DOHH2 (cell line): Measurements from ENCODE around the gene HDAC4.

Experiments used
- H3F3A ChIP-seq: fragments of 200-600 bp; sonication (generic), shearing (Covaris generic); 2 replicates; pipeline ENCODE4 v1.6.0; 2016; ENCODE audit warnings: antibody characterized with exemption, mild to moderate bottlenecking; ENCODE audit not compliant: control insufficient read depth, insufficient read depth
- H3K27ac ChIP-seq: fragments of 200-600 bp; sonication (generic); 2 replicates; pipeline ENCODE4 v1.5.1; 2014; ENCODE audit warnings: low read depth, mild to moderate bottlenecking, low read length, moderate library complexity
- H3K27me3 ChIP-seq: fragments of 200-600 bp; sonication (generic); 2 replicates; pipeline ENCODE4 v1.6.1; 2014; ENCODE audit warnings: mild to moderate bottlenecking, low read length, mixed read lengths; ENCODE audit not compliant: control insufficient read depth
- H3K36me3 ChIP-seq: fragments of 200-600 bp; sonication (generic); 2 replicates; pipeline ENCODE4 v1.6.1; 2014; ENCODE audit warnings: mild to moderate bottlenecking, low read length, moderate library complexity, mixed read lengths; ENCODE audit not compliant: control insufficient read depth
- H3K4me1 ChIP-seq: fragments of 200-600 bp; sonication (generic); 2 replicates; pipeline ENCODE4 v1.6.1; 2014; ENCODE audit warnings: mild to moderate bottlenecking, low read length, mixed read lengths; ENCODE audit not compliant: control insufficient read depth
- H3K4me2 ChIP-seq: fragments of 200-600 bp; sonication (generic); 2 replicates; pipeline ENCODE4 v1.6.0; 2014; ENCODE audit warnings: mild to moderate bottlenecking, low read length, moderate library complexity
- H3K4me3 ChIP-seq: fragments of 200-600 bp; sonication (generic); 2 replicates; pipeline ENCODE4 v1.5.1; 2014; ENCODE audit warnings: mild to moderate bottlenecking, low read length, mixed read lengths
- H3K79me2 ChIP-seq: fragments of 200-600 bp; sonication (generic); 2 replicates; pipeline ENCODE4 v1.6.1; 2014; ENCODE audit warnings: mild to moderate bottlenecking, low read length, mixed read lengths; ENCODE audit not compliant: control insufficient read depth
- H3K9me2 ChIP-seq: fragments of 200-600 bp; sonication (generic); replicated peaks from 2 replicates; pipeline ENCODE4 v1.6.1; 2014; ENCODE audit warnings: mild to moderate bottlenecking, low read length, mixed read lengths; ENCODE audit not compliant: control insufficient read depth
- H3K9me3 ChIP-seq: fragments of 200-600 bp; sonication (generic); 2 replicates; pipeline ENCODE4 v1.6.1; 2014; ENCODE audit warnings: antibody characterized with exemption, low read length, mixed read lengths; ENCODE audit not compliant: control insufficient read depth, insufficient read depth
- H4K20me1 ChIP-seq: fragments of 200-600 bp; sonication (generic); 2 replicates; pipeline ENCODE4 v1.6.0; 2014; ENCODE audit warnings: low read depth, mild to moderate bottlenecking, antibody characterized with exemption, low read length, moderate library complexity; ENCODE audit not compliant: control insufficient read depth, insufficient read depth
- EZH2phosphoT487 ChIP-seq: fragments of 200-600 bp; sonication (generic); IDR thresholded peaks from 2 replicates; pipeline ENCODE4 v1.6.1; 2017; ENCODE audit warnings: borderline replicate concordance, mild to moderate bottlenecking, antibody characterized with exemption, low read length, moderate library complexity, mixed read lengths
- TF ChIP-seq, protein P1 (sequence below): fragments of 200-600 bp; sonication (generic); IDR thresholded peaks from one replicate; pipeline ENCODE4 v1.5.1; 2014; ENCODE audit warnings: antibody characterized with exemption, mild to moderate bottlenecking, low read depth, low read length; ENCODE audit not compliant: poor library complexity, severe bottlenecking

Gene HDAC4

GRCh38 chr2:239354132-239354790, 46.6 kb downstream of the HDAC4 start:
- H3K4me3 ChIP-seq: no peak overlapping the region

GRCh38 chr2:239353692-239354091, 47.1 kb downstream of the HDAC4 start:
- no peak overlapping the region for H3K27ac ChIP-seq
- H4K20me1 ChIP-seq: no peaks in the 10 kb centered on the region
- H3K4me3 ChIP-seq: no peak overlapping the region
- H3K9me2 ChIP-seq: no peaks in the 10 kb centered on the region
- no peaks in the 10 kb centered on the region for H3F3A ChIP-seq
- TF ChIP-seq, protein P1, sequence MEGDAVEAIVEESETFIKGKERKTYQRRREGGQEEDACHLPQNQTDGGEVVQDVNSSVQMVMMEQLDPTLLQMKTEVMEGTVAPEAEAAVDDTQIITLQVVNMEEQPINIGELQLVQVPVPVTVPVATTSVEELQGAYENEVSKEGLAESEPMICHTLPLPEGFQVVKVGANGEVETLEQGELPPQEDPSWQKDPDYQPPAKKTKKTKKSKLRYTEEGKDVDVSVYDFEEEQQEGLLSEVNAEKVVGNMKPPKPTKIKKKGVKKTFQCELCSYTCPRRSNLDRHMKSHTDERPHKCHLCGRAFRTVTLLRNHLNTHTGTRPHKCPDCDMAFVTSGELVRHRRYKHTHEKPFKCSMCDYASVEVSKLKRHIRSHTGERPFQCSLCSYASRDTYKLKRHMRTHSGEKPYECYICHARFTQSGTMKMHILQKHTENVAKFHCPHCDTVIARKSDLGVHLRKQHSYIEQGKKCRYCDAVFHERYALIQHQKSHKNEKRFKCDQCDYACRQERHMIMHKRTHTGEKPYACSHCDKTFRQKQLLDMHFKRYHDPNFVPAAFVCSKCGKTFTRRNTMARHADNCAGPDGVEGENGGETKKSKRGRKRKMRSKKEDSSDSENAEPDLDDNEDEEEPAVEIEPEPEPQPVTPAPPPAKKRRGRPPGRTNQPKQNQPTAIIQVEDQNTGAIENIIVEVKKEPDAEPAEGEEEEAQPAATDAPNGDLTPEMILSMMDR: no peak
- TF ChIP-seq EZH2phosphoT487: no peak
- no peak overlapping the region for H3K4me2 ChIP-seq
- H3K79me2 ChIP-seq: no peaks in the 10 kb centered on the region
- no peaks in the 10 kb centered on the region; the same call in 1 of the 2 replicates for H3K36me3 ChIP-seq
- H3K9me3 ChIP-seq: peaks cover 13% of the 10 kb centered on the region
- no peaks in the 10 kb centered on the region for H3K27me3 ChIP-seq
- no peaks in the 10 kb centered on the region for H3K4me1 ChIP-seq

More at GRCh38 chr2:239354132-239354790, 46.6 kb downstream of the HDAC4 start:
- no peaks in the 10 kb centered on the region for H3K27me3 ChIP-seq
- H3K36me3 ChIP-seq: no peaks in the 10 kb centered on the region; the same call in 1 of the 2 replicates
- H3K9me3 ChIP-seq: peaks cover 13% of the 10 kb centered on the region
- no peak overlapping the region for H3K27ac ChIP-seq
- H4K20me1 ChIP-seq: no peaks in the 10 kb centered on the region
- TF ChIP-seq, protein P1: no peak
- TF ChIP-seq EZH2phosphoT487: no peak
- H3K79me2 ChIP-seq: no peaks in the 10 kb centered on the region
- H3F3A ChIP-seq: no peaks in the 10 kb centered on the region
- H3K4me2 ChIP-seq: no peak overlapping the region
- H3K4me1 ChIP-seq: no peaks in the 10 kb centered on the region
- no peaks in the 10 kb centered on the region for H3K9me2 ChIP-seq

DNA sequence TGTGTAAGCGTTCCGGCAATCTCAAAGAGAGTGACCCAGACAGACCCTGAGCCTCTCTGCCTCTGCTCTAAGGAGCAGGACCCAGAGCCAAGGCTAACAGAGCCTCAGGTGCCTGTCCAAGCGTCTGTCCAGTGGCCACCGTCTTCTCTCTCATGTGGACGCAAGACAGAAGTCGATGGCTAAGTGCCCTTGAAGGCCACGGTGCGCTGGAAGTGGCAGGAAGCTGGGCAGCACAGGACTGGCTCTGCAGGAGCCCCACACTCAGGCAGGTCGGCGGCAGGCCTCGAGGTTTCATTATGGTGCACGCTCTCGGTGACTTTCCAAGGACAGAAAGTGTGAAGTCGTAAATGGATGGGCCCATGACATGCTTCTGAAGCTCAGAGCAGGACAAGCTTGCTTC, 49.1 kb downstream of the HDAC4 start:
- TF ChIP-seq EZH2phosphoT487: no peak
- TF ChIP-seq, protein P1: no peak
- no peak overlapping the region for H3K27ac ChIP-seq
- H3K36me3 ChIP-seq: no peaks in the 10 kb centered on the region; the same call in 1 of the 2 replicates

More for the DNA sequence above, 49.1 kb downstream of the HDAC4 start:
- H3K9me2 ChIP-seq: no peaks in the 10 kb centered on the region
- no peak overlapping the region for H3K4me3 ChIP-seq
- no peak overlapping the region for H3K4me2 ChIP-seq
- 0 out of 2 replicates have a peak, but pooled peaks cover 2% of the 10 kb centered on the region for H3K79me2 ChIP-seq
- peaks cover 16% of the 10 kb centered on the region for H3K9me3 ChIP-seq
- H3K27me3 ChIP-seq: no peaks in the 10 kb centered on the region
- no peaks in the 10 kb centered on the region for H3K4me1 ChIP-seq
- H3F3A ChIP-seq: no peaks in the 10 kb centered on the region
- H4K20me1 ChIP-seq: no peaks in the 10 kb centered on the region
